Renal cortex interstitium (tissue), 11 donors: ENCODE measurements around the gene CPTP. TPM values are rescaled to one million over a fixed set of nuclear protein-coding genes. Genes with fewer than 3 reads are reported as not detected.
"Not testable (repeated sequence)": the region's sequence is repeated elsewhere in the genome, so short reads cannot be mapped to it uniquely, and the experiment has no call there.

ENCODE experiments used
- DNase-seq, 11 donors: peaks; one replicate each; pipeline ENCODE4 v3.0.0-alpha.2; 2013; ENCODE audit warnings: low read depth in 9 of 11, low spot score in 4 of 11; ENCODE audit errors: extremely low read depth in 1 of 11
- polyA plus RNA-seq, 3 donors: library from polyadenylated mRNA; unstranded; fragments of 120-200 nt; gene quantifications; one replicate each; pipeline ENCODE4 v1.2.1, GENCODE V29; 2013; ENCODE audit not compliant: insufficient read length in 3 of 3

CPTP gene
- polyA plus RNA-seq, 3 donors = 10.0 to 18.0 (median 16.0) TPM

DNA sequence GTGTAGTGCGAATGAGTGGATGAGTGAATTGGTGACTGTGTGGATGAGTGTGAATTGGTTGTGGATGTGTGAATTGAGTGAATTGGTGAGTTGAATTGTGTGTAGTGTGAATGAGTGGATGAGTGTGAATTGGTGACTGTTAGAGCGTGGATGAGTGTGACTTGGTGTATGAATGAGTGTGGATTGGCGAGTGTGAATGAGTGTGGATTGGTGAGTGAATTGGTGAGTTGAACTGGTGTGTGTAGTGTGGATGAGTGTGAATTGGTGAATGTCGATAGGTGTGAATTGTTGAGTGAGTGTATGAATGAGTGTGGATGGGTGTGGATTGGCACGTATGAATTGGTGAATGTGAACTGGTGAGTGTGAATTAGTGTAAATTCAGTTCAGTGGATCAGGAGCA is 42.7 kb downstream of the CPTP start:
- no peak for DNase-seq

GRCh38 chr1:1370094-1370493 is 45.5 kb downstream of the CPTP start:
- not testable (repeated sequence) for DNase-seq

DNA sequence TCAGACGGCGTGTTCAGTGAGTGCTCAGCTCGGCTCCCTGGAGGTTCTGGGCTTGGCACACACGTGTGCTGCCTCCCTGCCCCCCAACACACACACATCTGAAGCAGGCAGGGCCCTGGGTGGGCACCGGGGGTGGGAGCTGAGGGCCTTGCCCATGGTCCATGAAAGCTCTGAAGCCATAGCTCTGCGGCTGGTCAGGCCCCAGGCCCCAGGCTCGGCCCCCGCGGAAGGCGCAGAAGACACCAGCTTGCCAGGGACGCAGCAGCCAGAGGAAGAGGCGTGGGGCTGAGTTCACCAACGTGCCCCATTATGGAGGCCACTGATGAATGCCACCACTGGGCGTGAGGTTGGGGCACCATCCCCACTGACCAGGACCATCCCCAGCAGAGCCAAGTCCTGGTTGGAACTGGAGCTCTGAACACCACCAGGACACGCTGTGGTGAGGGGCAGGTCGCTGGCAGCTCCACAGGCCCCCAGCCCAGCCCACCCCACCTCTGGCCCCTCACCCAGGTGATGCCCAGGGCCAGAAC is 46.2 kb downstream of the CPTP start:
- no peak for DNase-seq

GRCh38 chr1:1371364-1371745 is 46.8 kb downstream of the CPTP start:
- DNase-seq = no peak

GRCh38 chr1:1371746-1372711 is 47.4 kb downstream of the CPTP start:
- no peak for DNase-seq

- no peak for DNase-seq
Measured at GRCh38 chr1:1373051-1373814, 48.6 kb downstream of the CPTP start.

- no peak for DNase-seq
Measured at GRCh38 chr1:1373815-1374588, 49.4 kb downstream of the CPTP start.

DNA sequence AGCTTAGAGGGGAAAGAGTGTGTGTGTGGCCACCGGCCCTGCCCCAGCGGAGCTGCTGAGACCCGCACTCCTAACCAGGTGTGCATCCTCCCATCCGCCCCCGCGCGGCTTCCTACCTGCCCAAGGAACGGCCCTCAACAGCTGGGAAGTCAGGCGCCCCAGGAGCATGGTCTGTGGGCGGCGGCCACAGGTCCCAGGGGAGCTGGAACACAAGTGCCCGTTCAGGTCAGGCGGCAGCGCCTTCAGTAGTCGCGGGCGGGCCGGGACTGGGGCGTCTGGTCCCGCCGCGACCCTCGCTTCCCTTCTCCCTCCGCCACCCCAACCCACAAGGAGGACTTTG is 50.0 kb downstream of the CPTP start:
- no peak for DNase-seq

DNA sequence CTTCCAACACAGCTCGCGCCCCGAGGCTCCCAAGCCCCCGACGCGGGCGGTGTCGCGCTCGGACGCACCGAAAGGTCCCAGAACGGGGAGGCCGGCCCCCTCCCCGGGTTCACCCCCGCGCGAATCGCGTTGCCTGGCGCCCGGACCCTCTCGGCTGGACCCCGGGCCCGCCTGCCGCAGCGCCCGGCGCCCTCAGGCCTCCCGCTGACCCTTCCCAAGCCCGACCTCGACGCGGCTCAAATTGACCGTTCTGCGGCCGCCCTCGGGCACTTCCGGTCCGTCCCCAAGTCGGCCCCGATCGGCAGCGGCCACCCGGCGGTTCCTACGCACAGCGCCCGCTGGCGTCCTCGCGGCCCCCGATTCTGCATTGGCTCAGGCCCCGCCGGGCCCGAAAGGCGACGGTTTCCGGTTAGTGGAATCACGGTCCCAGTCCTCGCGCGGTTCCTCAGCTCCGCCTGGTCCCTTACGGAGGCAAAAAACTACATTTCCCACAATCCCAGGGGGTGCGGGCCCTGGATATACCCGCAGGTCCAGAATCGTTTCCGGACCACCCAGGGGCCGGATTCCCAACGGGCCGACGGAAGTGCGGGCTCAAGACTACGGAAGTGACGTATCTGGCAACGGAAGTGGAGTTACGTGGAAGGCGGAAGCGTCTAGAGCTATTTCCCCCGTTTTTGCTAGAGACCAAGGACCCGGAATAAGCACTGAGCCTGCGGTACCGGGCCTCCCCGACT is 50.5 kb downstream of the CPTP start, which contains the start of gene AURKAIP1:
TSS of gene AURKAIP1 (minus strand) at position 279 of the 734 bp plus-strand sequence. CDS start 451 bp downstream, outside the sequence.
- DNase-seq = peak; percentile 98 to 100 (median 100)

DNA sequence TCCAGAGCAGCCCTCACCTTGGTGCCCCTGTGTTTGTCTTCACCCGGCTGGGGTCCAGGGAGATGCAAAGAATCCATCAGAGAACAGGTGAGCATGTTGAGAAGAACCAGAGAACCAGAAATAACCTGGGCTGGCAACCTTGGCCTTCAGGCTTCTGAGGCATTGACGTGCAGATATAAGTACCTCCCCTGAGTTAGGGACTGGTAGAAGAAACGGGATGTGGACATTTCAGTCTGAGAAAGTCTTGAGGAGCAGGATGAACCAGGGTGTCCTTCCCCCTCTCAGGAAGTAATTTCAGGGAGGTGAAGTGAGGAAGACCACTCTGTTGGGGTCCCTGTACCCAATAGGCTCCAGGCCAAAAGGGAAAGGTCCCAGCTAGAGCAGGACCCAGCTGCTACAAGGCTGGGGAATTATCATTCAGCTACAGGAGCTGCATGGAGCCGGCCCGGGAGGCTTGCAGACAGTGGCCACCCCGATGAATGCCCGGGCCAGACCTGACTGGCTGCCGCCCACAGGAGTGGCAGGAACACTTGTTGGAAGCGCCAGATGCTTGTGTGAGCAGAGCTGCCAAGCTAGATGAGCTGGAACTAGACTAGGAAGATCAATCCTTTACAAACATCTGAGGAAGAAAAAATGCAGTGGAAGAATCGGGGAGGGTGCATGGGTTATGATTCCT is 52.1 kb downstream of the CPTP start:
- DNase-seq = no peak

DNA sequence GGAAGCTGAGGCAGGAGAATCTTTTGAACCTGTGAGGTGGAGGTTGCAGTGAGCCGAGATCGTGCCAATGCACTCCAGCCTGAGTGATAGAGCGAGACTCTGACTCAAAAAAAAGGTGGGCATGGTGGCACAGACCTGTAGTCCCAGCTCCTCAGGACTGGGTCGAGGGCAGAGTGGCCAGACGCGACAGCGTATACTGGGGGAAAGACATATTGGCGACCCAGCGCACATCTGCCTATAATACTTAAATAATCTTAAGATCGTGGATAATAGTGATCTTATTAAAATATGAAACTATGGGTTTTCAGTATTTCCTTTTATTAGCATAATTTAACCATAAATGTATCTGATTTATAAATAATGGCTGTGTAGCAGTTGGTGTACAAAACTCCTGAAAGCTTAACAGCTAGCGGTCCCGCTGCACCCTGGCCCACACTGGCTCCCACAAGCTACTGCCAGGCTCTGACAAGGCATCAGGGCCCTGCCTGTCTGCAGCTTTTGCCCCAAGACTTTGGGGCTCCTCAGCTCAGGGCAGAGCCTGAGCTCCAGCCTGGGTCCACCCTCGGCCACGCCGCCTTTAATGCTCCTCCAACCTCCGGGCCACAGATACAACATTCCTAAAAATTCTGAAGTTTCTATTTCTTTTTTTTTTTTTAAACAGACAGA is 53.1 kb downstream of the CPTP start:
- DNase-seq = no peak

Other genes with a start within 250 kb of the CPTP start
- gene C1orf159, start 208.7 kb upstream of the CPTP start, polyA plus RNA-seq = 10 to 100 TPM in 2 of 3 donors, 1 to 10 TPM in 1; 6.4 to 20.1 (median 14.1) TPM
- under 1 TPM; 0.30 to 0.88 (median 0.50) TPM for gene TTLL10, start 150.9 kb upstream of the CPTP start, polyA plus RNA-seq
- under 1 TPM; 0.20 to 0.80 (median 0.43) TPM for gene TNFRSF18, start 118.2 kb upstream of the CPTP start, polyA plus RNA-seq
- 1 to 10 TPM; 1.1 to 3.0 (median 2.4) TPM for gene TNFRSF4, start 110.6 kb upstream of the CPTP start, polyA plus RNA-seq
- 100 to 1,000 TPM; 106 to 141 (median 132) TPM for gene SDF4, start 92.8 kb upstream of the CPTP start, polyA plus RNA-seq
- 10 to 100 TPM; 20.9 to 22.5 (median 21.3) TPM for gene B3GALT6, start 92.6 kb upstream of the CPTP start, polyA plus RNA-seq
- 10 to 100 TPM in 2 of 3 donors, 1 to 10 TPM in 1; 7.5 to 17.4 (median 12.2) TPM for gene C1QTNF12, start 78.1 kb upstream of the CPTP start, polyA plus RNA-seq
- gene UBE2J2, start 50.9 kb upstream of the CPTP start, polyA plus RNA-seq = 10 to 100 TPM; 44.5 to 58.5 (median 53.4) TPM
- 10 to 100 TPM in 1 of 3 donors, 1 to 10 TPM in 2; 3.9 to 10.5 (median 5.8) TPM for gene SCNN1D, start 44.4 kb upstream of the CPTP start, polyA plus RNA-seq
- gene ACAP3, start 16.9 kb upstream of the CPTP start, polyA plus RNA-seq = 10 to 100 TPM; 22.4 to 39.1 (median 38.3) TPM
- gene PUSL1, start 16.2 kb upstream of the CPTP start, polyA plus RNA-seq = 10 to 100 TPM in 2 of 3 donors, 1 to 10 TPM in 1; 4.5 to 10.4 (median 10.0) TPM
- 100 to 1,000 TPM; 107 to 159 (median 117) TPM for gene INTS11, start 142 bp upstream of the CPTP start, polyA plus RNA-seq
- under 1 TPM; 0.31 to 0.52 (median 0.47) TPM for gene TAS1R3, start 6.5 kb downstream of the CPTP start, polyA plus RNA-seq
- 10 to 100 TPM; 23.6 to 45.9 (median 42.6) TPM for gene DVL1, start 24.6 kb downstream of the CPTP start, polyA plus RNA-seq
- gene MXRA8, start 33.8 kb downstream of the CPTP start, polyA plus RNA-seq = 100 to 1,000 TPM; 145 to 202 (median 196) TPM
- gene AURKAIP1, start 50.4 kb downstream of the CPTP start, polyA plus RNA-seq = 10 to 100 TPM; 52.0 to 89.3 (median 86.3) TPM
- gene CCNL2, start 74.5 kb downstream of the CPTP start, polyA plus RNA-seq = 100 to 1,000 TPM; 241 to 386 (median 255) TPM
- gene MRPL20, start 82.5 kb downstream of the CPTP start, polyA plus RNA-seq = 100 to 1,000 TPM; 115 to 120 (median 120) TPM
- 10 to 100 TPM in 2 of 3 donors, 1 to 10 TPM in 1; 8.3 to 14.7 (median 10.6) TPM for gene ANKRD65, start 96.5 kb downstream of the CPTP start, polyA plus RNA-seq
- gene VWA1, start 110.9 kb downstream of the CPTP start, polyA plus RNA-seq = 10 to 100 TPM; 31.6 to 74.6 (median 62.4) TPM
- 1 to 10 TPM; 2.2 to 5.5 (median 2.9) TPM for gene ATAD3C, start 124.9 kb downstream of the CPTP start, polyA plus RNA-seq
- gene ATAD3B, start 147.0 kb downstream of the CPTP start, polyA plus RNA-seq = 10 to 100 TPM; 11.6 to 28.5 (median 15.1) TPM
- gene ATAD3A, start 187.4 kb downstream of the CPTP start, polyA plus RNA-seq = 10 to 100 TPM; 15.4 to 29.0 (median 25.9) TPM
- 10 to 100 TPM in 1 of 3 donors, 1 to 10 TPM in 2; 4.0 to 12.1 (median 6.6) TPM for gene TMEM240, start 215.8 kb downstream of the CPTP start, polyA plus RNA-seq